ENCODE data around the gene WDR7.

WDR7 gene

DNA sequence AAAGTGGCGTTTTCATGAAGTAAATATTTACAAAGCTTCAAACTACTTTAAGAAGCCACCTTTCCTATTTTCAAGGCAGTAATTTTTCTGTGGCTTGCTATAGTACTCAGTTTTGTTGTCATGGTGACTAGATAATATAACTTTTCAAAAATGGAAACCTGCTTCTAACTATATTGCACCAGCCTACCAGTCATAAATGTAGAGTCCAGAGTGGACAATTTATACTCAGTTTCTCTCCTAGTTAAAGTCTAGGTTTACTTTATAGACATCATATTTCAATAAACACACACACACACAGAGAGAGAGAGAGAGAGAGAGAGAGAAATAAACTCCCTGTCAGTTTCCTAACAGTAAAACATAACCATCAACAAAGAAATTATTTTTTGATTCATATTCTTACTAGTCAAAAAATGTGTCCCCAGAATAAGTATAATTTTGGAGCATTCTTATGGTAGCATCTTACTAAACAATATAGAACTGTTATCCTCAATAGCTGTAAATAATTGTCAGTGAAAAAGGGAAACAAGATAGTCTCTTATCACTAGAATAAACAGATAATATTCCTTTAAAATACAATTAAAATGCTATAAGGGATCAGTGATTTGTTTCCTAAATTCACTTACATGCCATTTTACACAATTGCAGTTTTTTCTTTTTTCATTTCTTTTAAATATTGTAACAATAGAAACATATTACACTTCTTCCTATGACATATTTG is 332.3 kb downstream of the WDR7 start:
- no peak for DNase-seq (ENCODE audit: low read depth)
- no peak overlapping the region for H3K4me3 ChIP-seq (replicated peaks; ENCODE audit: low read depth, low read length)
- TF ChIP-seq, protein P1, sequence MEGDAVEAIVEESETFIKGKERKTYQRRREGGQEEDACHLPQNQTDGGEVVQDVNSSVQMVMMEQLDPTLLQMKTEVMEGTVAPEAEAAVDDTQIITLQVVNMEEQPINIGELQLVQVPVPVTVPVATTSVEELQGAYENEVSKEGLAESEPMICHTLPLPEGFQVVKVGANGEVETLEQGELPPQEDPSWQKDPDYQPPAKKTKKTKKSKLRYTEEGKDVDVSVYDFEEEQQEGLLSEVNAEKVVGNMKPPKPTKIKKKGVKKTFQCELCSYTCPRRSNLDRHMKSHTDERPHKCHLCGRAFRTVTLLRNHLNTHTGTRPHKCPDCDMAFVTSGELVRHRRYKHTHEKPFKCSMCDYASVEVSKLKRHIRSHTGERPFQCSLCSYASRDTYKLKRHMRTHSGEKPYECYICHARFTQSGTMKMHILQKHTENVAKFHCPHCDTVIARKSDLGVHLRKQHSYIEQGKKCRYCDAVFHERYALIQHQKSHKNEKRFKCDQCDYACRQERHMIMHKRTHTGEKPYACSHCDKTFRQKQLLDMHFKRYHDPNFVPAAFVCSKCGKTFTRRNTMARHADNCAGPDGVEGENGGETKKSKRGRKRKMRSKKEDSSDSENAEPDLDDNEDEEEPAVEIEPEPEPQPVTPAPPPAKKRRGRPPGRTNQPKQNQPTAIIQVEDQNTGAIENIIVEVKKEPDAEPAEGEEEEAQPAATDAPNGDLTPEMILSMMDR (IDR thresholded peaks at IDR 0.05; ENCODE audit: low read length, missing control alignments), result no peak

DNA sequence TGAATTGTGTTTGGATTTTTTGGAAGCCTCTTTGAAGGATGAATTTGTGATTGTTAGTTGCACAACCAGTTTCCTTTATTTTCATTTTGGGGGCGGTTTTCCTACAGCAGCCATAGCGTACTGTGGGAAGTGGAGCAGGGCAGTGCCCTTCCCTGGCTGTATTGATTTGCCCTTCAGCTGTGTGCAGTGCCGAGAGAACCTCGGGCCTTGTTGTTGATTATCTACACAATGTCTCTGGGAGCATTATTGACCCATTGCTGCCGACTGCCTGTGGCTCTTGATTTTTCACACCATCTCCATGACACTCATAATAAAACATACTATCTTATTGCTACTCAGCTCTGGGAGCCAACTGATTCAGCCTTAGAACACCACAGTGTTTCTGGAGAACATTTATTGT is 333.6 kb downstream of the WDR7 start:
- TF ChIP-seq, protein P1 (IDR thresholded peaks at IDR 0.05; ENCODE audit: low read length, missing control alignments), result no peak
- no peak overlapping the region for H3K4me3 ChIP-seq (replicated peaks; ENCODE audit: low read depth, low read length)
- no peak for DNase-seq (ENCODE audit: low read depth)

DNA sequence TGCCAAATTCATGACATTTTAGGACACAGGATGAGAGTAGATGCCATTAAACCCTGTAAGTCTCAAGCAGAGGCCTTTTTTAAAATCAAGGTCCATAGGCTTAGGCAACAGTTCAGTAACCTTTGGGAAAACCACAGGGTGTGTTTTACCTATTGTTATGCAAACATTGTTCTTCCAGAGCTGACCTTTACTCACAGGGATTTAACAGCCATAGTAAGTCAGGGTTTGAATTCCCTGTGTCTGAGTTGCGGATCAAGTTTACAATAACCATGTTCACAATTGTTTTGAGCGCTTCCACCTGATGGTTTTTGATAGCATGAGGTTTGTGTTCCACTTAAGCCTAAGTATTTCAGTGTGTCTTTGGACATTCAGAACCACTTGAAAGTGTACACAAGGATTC is 335.7 kb downstream of the WDR7 start:
- no peak overlapping the region for H3K4me3 ChIP-seq (replicated peaks; ENCODE audit: low read depth, low read length)
- TF ChIP-seq, protein P1 (IDR thresholded peaks at IDR 0.05; ENCODE audit: low read length, missing control alignments), result no peak
- no peak for DNase-seq (ENCODE audit: low read depth)

DNA sequence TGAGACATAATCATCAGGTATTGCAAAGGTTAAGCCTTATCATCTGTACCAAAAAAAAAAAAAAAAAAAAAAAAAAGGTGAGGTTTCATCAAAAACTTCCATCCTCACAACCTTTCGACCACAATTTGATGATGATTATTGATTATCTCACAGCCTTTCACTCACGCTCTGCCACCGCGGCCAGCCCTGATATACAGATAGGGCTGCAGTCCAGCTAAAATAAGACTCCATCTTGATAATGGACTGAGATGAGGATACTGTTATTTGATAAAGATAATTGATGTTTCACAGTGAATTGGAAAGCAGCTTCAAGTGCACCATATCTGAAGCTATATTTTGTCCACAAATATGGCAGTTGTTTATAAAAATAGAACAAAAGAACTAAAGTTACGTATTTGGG is 336.1 kb downstream of the WDR7 start:
- no peak overlapping the region for H3K4me3 ChIP-seq (replicated peaks; ENCODE audit: low read depth, low read length)
- DNase-seq (ENCODE audit: low read depth), result no peak
- TF ChIP-seq, protein P1 (IDR thresholded peaks at IDR 0.05; ENCODE audit: low read length, missing control alignments), result no peak

DNA sequence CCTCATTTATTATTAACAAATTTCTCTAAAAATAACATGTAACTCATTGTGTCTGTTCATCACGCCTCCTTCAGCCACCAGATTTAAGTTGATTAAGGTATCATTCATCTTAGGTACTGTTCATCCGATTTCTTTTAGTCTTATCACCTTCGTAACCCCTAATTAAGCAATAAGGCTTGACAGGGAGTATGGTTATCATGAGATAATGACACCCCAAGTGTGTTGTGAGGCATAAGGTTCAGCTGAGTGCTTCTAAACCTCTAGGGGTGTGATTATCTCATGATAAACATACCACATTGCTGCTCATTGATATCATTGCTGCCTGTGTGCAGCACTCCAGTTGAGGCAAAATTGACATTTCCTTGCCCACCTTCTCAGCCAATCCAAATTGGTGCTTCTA is 336.9 kb downstream of the WDR7 start:
- DNase-seq (ENCODE audit: low read depth), result no peak
- TF ChIP-seq, protein P1 (IDR thresholded peaks at IDR 0.05; ENCODE audit: low read length, missing control alignments), result no peak
- H3K4me3 ChIP-seq (replicated peaks; ENCODE audit: low read depth, low read length), result no peak overlapping the region

DNA sequence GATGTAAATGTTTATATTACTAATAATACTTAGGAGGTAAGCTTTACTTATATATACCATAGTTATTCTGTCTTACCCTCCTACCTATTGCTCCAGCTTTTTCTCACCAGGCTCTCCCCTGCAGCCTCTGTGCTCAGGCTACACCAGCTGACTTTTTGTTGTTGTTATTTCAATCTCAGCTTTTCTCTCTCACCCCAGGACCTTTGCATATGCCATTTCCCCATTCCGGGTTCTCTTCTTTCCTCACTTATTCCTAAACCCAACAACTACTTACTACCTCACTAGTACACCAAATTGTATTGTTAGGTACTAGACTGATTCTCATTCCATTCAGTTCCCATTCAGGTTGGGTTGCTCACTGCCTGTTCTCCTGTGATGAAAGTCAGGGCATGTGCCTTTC is 339.5 kb downstream of the WDR7 start:
- H3K4me3 ChIP-seq (replicated peaks; ENCODE audit: low read depth, low read length), result no peak overlapping the region
- DNase-seq (ENCODE audit: low read depth), result no peak
- TF ChIP-seq, protein P1 (IDR thresholded peaks at IDR 0.05; ENCODE audit: low read length, missing control alignments), result no peak

DNA sequence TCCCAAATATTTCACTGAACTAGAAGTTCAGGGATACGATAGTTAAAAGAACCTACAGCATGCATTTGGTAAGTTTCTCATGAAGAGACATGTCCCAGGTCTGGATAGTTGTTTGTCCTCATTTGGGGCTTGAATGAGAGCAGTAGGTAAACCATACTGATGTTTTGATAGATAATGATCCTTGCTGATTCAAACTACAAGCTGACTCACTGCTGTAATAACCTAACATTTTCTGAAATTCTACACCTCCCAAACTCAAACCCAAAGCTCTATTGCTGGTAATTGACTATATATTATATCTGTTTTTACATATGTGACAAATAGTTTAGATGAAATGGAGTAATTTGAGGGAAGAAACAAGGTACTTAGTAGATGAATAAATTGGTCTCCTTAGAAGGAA is 341.6 kb downstream of the WDR7 start:
- TF ChIP-seq, protein P1 (IDR thresholded peaks at IDR 0.05; ENCODE audit: low read length, missing control alignments), result no peak
- no peak overlapping the region for H3K4me3 ChIP-seq (replicated peaks; ENCODE audit: low read depth, low read length)
- DNase-seq (ENCODE audit: low read depth), result no peak

Data from fibroblast of pulmonary artery (primary cell).